H1 (cell line): ENCODE measurements around the gene CTPS1. TPM values are rescaled to one million over a fixed set of nuclear protein-coding genes. Genes with fewer than 3 reads are reported as not detected.

Source experiments
- CTCF ChIA-PET: fragments of 300-600 bp; sonication (Branson Sonifier 250); formaldehyde crosslinking; loops from one replicate; lab custom pipeline; 2021; ENCODE audit not compliant: partially characterized antibody; lab: Charles Lee
- POLR2A ChIA-PET: fragments of 300-600 bp; sonication (Branson Sonifier 250); formaldehyde crosslinking; loops from one replicate; lab custom pipeline; 2021; ENCODE audit warnings: inconsistent platforms; ENCODE audit not compliant: partially characterized antibody; lab: Charles Lee
- DNase-seq, 2 experiments: peaks; one replicate each; pipeline versions ENCODE4 v3.0.0 to v3.0.0-alpha.2; 2010 to 2022; ENCODE audit warnings: low spot score in 2 of 2, low read depth in 1 of 2, mixed read lengths in 1 of 2
- FAIRE-seq: peaks from 2 replicates; lab custom pipeline; 2011; peaks lifted over from hg19 to GRCh38; lab: Jason Lieb, UNC
- H2AFZ ChIP-seq: 2 replicates; pipeline ENCODE4 v1.8.1; 2012; ENCODE audit warnings: low read length, inconsistent platforms
- H2AK5ac ChIP-seq: 2 replicates; pipeline ENCODE4 v1.6.1; 2013; ENCODE audit warnings: low read depth, low read length
- H2BK120ac ChIP-seq: replicated peaks from 2 replicates; pipeline ENCODE3; 2013; ENCODE audit warnings: low read depth, low read length, inconsistent platforms
- H2BK12ac ChIP-seq: 2 replicates; pipeline ENCODE4 v1.6.1; 2013; ENCODE audit warnings: low read depth, low read length
- H2BK15ac ChIP-seq: 2 replicates; pipeline ENCODE4 v1.6.1; 2013; ENCODE audit warnings: low read length
- H2BK20ac ChIP-seq: 2 replicates; pipeline ENCODE4 v1.6.1; 2013; ENCODE audit warnings: low read length
- H2BK5ac ChIP-seq: 2 replicates; pipeline ENCODE4 v1.6.1; 2013; ENCODE audit warnings: low read depth, low read length
- H3K14ac ChIP-seq: 2 replicates; pipeline ENCODE4 v1.6.1; 2013; ENCODE audit warnings: inconsistent platforms; ENCODE audit not compliant: insufficient read length
- H3K18ac ChIP-seq: 2 replicates; pipeline ENCODE4 v1.6.1; 2013; ENCODE audit warnings: low read length; ENCODE audit errors: extremely low read depth
- H3K23ac ChIP-seq: 2 replicates; pipeline ENCODE4 v1.6.1; 2013; ENCODE audit warnings: inconsistent platforms; ENCODE audit not compliant: insufficient read length
- H3K23me2 ChIP-seq: 2 replicates; pipeline ENCODE4 v1.6.1; 2013; ENCODE audit warnings: low read depth, low read length
- H3K27ac ChIP-seq: 2 replicates; pipeline ENCODE4 v1.6.1; 2011; ENCODE audit warnings: low read depth, low read length, inconsistent platforms
- H3K27me3 ChIP-seq, 4 experiments: replicated peaks in 1 of 4; 1 replicate in 1 of 4; 2 replicates in 3 of 4; pipeline versions ENCODE4 v1.6.1 to v1.8.1; 2011 to 2013; ENCODE audit warnings: low read length in 3 of 4, mild to moderate bottlenecking in 3 of 4, inconsistent platforms in 2 of 4, mixed read lengths in 2 of 4, moderate library complexity in 1 of 4; ENCODE audit not compliant: control insufficient read depth in 3 of 4, insufficient read depth in 3 of 4; ENCODE audit errors: extremely low read depth in 1 of 4
- H3K36me3 ChIP-seq, 4 experiments: 2 replicates each; pipeline versions ENCODE4 v1.6.1 to v1.8.1; 2011 to 2013; ENCODE audit warnings: mild to moderate bottlenecking in 4 of 4, low read length in 3 of 4, moderate library complexity in 2 of 4, control low read depth in 1 of 4, inconsistent platforms in 1 of 4; ENCODE audit not compliant: insufficient read depth in 4 of 4, control insufficient read depth in 2 of 4
- H3K4ac ChIP-seq: replicated peaks from 2 replicates; pipeline ENCODE3; 2013; ENCODE audit warnings: low read length, low read depth, mixed read lengths, inconsistent platforms; ENCODE audit not compliant: insufficient read length
- H3K4me1 ChIP-seq, 4 experiments: replicated peaks in 1 of 4; 1 replicate in 1 of 4; 2 replicates in 3 of 4; pipeline versions ENCODE4 v1.6.1 to v1.8.1; 2011 to 2013; ENCODE audit warnings: low read length in 3 of 4, inconsistent platforms in 2 of 4, mixed read lengths in 1 of 4; ENCODE audit not compliant: insufficient read depth in 4 of 4, control insufficient read depth in 3 of 4
- H3K4me2 ChIP-seq, 2 experiments: 2 replicates each; pipeline versions ENCODE4 v1.6.1 to v1.8.1; 2011 to 2013; ENCODE audit warnings: low read depth in 2 of 2, low read length in 2 of 2, control low read depth in 1 of 2, inconsistent platforms in 1 of 2, mild to moderate bottlenecking in 1 of 2; ENCODE audit not compliant: insufficient read depth in 1 of 2
- H3K4me3 ChIP-seq, 4 experiments: fragments of 200-600, 300-600 bp in 1 of 4; sonication (generic), shearing (Covaris generic), sonication (Bioruptor Twin) in 1 of 4; 2 replicates each; pipeline versions ENCODE4 v1.5.1 to v1.8.1; 2011 to 2016; ENCODE audit warnings: low read length in 4 of 4, low read depth in 3 of 4, control low read depth in 2 of 4, inconsistent platforms in 2 of 4, mild to moderate bottlenecking in 2 of 4, mixed read lengths in 1 of 4, moderate library complexity in 1 of 4; ENCODE audit not compliant: insufficient read depth in 2 of 4; ENCODE audit errors: extremely low read depth in 1 of 4
- H3K56ac ChIP-seq: replicated peaks from 2 replicates; pipeline ENCODE3; 2013; ENCODE audit warnings: low read depth, mild to moderate bottlenecking, mixed read lengths, low read length, inconsistent platforms; ENCODE audit not compliant: insufficient read length
- H3K79me1 ChIP-seq: 2 replicates; pipeline ENCODE4 v1.6.1; 2013; ENCODE audit warnings: low read depth, low read length, control low read depth
- H3K79me2 ChIP-seq, 2 experiments: 2 replicates each; pipeline versions ENCODE4 v1.6.1 to v1.8.1; 2012 to 2013; ENCODE audit warnings: low read length in 2 of 2, mild to moderate bottlenecking in 2 of 2, inconsistent platforms in 1 of 2; ENCODE audit not compliant: insufficient read depth in 2 of 2, control insufficient read depth in 1 of 2
- H3K9ac ChIP-seq, 4 experiments: replicated peaks in 1 of 4; 1 replicate in 1 of 4; 2 replicates in 3 of 4; pipeline versions ENCODE4 v1.6.1 to v1.8.1; 2011 to 2013; ENCODE audit warnings: low read depth in 3 of 4, low read length in 3 of 4, control low read depth in 2 of 4, mild to moderate bottlenecking in 2 of 4, moderate library complexity in 2 of 4, inconsistent platforms in 1 of 4; ENCODE audit errors: extremely low read depth in 1 of 4
- H3K9me3 ChIP-seq, 2 experiments: 2 replicates each; pipeline versions ENCODE4 v1.6.1 to v1.8.1; 2012 to 2013; ENCODE audit warnings: mild to moderate bottlenecking in 2 of 2, moderate library complexity in 2 of 2, control low read depth in 1 of 2, inconsistent platforms in 1 of 2, low read depth in 1 of 2, low read length in 1 of 2, mixed read lengths in 1 of 2; ENCODE audit not compliant: insufficient read depth in 2 of 2
- H4K20me1 ChIP-seq, 2 experiments: replicated peaks in 1 of 2; 2 replicates each; pipeline versions ENCODE3 to v1.8.1; 2011 to 2013; ENCODE audit warnings: inconsistent platforms in 2 of 2, low read length in 2 of 2, mild to moderate bottlenecking in 1 of 2; ENCODE audit not compliant: insufficient read depth in 2 of 2, control insufficient read depth in 1 of 2
- H4K5ac ChIP-seq: 2 replicates; pipeline ENCODE4 v1.6.1; 2013; ENCODE audit warnings: low read length, low read depth, mixed read lengths, inconsistent platforms; ENCODE audit not compliant: insufficient read length
- H4K8ac ChIP-seq: 2 replicates; pipeline ENCODE4 v1.8.0; 2013; ENCODE audit warnings: mild to moderate bottlenecking, moderate library complexity, low read length, inconsistent platforms; ENCODE audit not compliant: insufficient read depth; ENCODE audit errors: extremely low read depth
- H4K91ac ChIP-seq: replicated peaks from 2 replicates; pipeline ENCODE3; 2013; ENCODE audit warnings: low read length, mixed read lengths, inconsistent platforms; ENCODE audit not compliant: insufficient read length
- ASH2L ChIP-seq: fragments of 200-600, 300-600 bp; sonication (generic); IDR thresholded peaks from one replicate; pipeline ENCODE4 v1.7.1; 2017; ENCODE audit warnings: low read length
- BACH1 ChIP-seq: IDR thresholded peaks from 2 replicates; pipeline ENCODE4 v1.6.1; 2012; ENCODE audit warnings: low read length, improper control_type of control experiment
- CBX8 ChIP-seq: fragments of 300-800, 300-1000 bp; sonication (generic); IDR thresholded peaks from 2 replicates; pipeline ENCODE4 v1.7.1; 2016; ENCODE audit warnings: low read depth, low read length, borderline replicate concordance
- EP300 ChIP-seq, 2 experiments: IDR thresholded peaks; 1 replicate in 1 of 2; 2 replicates in 1 of 2; pipeline ENCODE4 v1.6.1; 2011 to 2012; ENCODE audit warnings: low read depth in 2 of 2, low read length in 2 of 2, mild to moderate bottlenecking in 2 of 2, borderline replicate concordance in 1 of 2, inconsistent platforms in 1 of 2, moderate library complexity in 1 of 2
- FOSL1 ChIP-seq: IDR thresholded peaks from 2 replicates; pipeline ENCODE4 v1.6.1; 2011; ENCODE audit warnings: mild to moderate bottlenecking, low read depth, low read length, moderate library complexity; ENCODE audit not compliant: insufficient read depth
- GABPA ChIP-seq: IDR thresholded peaks from 2 replicates; pipeline ENCODE4 v1.6.1; 2011; ENCODE audit warnings: mild to moderate bottlenecking, low read length, moderate library complexity, borderline replicate concordance; ENCODE audit not compliant: insufficient read depth
- HDAC2 ChIP-seq, 2 experiments: fragments of 300-600 bp in 1 of 2; sonication (generic) in 1 of 2; IDR thresholded peaks; 2 replicates each; pipeline ENCODE4 v1.6.1; 2011 to 2012; ENCODE audit warnings: low read depth in 2 of 2, low read length in 2 of 2, mild to moderate bottlenecking in 2 of 2, moderate library complexity in 2 of 2, borderline replicate concordance in 1 of 2, inconsistent platforms in 1 of 2
- MAFK ChIP-seq: IDR thresholded peaks from 2 replicates; pipeline ENCODE4 v1.6.1; 2012; ENCODE audit warnings: low read depth, mild to moderate bottlenecking, improper control_type of control experiment, low read length
- NANOG ChIP-seq: IDR thresholded peaks from 2 replicates; pipeline ENCODE4 v1.6.1; 2011; ENCODE audit warnings: low read length, low read depth, mild to moderate bottlenecking, inconsistent platforms; ENCODE audit not compliant: insufficient read depth, poor library complexity, severe bottlenecking
- SAP30 ChIP-seq: fragments of 300-600 bp; sonication (generic); IDR thresholded peaks from 2 replicates; pipeline ENCODE4 v1.7.1; 2012; ENCODE audit warnings: low read length, moderate library complexity, mild to moderate bottlenecking, inconsistent platforms; ENCODE audit not compliant: insufficient read depth, insufficient replicate concordance
- SIX5 ChIP-seq: IDR thresholded peaks from 2 replicates; pipeline ENCODE4 v1.6.1; 2011; ENCODE audit warnings: mild to moderate bottlenecking, low read depth, low read length
- SP1 ChIP-seq: IDR thresholded peaks from 2 replicates; pipeline ENCODE4 v1.6.1; 2011; ENCODE audit warnings: low read depth, low read length
- SRF ChIP-seq: IDR thresholded peaks from 2 replicates; pipeline ENCODE4 v1.6.1; 2011; ENCODE audit warnings: mild to moderate bottlenecking, low read depth, low read length, moderate library complexity
- TBP ChIP-seq: IDR thresholded peaks from 2 replicates; pipeline ENCODE4 v1.6.1; 2011; ENCODE audit warnings: low read depth, low read length, improper control_type of control experiment
- WGBS, 2 experiments: shearing (Covaris generic) in 1 of 2; methylation state at CpG; one replicate each; pipeline versions ENCODE4 v1.1.6 to v1.1.7; 2013 to 2015; ENCODE audit warnings: low lambda C conversion rate in 2 of 2, mixed read lengths in 2 of 2, inconsistent platforms in 1 of 2, low coverage in 1 of 2, missing lambda C conversion rate in 1 of 2; ENCODE audit not compliant: insufficient replicate concordance in 2 of 2, insufficient coverage in 1 of 2, insufficient read length in 1 of 2; ENCODE audit errors: extremely low coverage in 1 of 2, missing lambda C conversion rate in 1 of 2; 5-methylcytosine and 5-hydroxymethylcytosine counted together
- polyA plus RNA-seq, 7 experiments: library from polyadenylated mRNA; depleted of rRNA in 3 of 7; stranded (reverse) in 5 of 7; unstranded in 2 of 7; fragments of >200 nt in 5 of 7; fragments of 200-250 nt in 2 of 7; gene quantifications; 1 replicate in 5 of 7; 2 replicates in 1 of 7; 4 replicates in 1 of 7; pipeline versions ENCODE4 v1.2.1 to v1.2.3, GENCODE V29; 2011 to 2013; ENCODE audit warnings: missing spikeins in 2 of 7, mixed read lengths in 2 of 7
- total RNA-seq: library from RNA; stranded (reverse); fragmentation: NEBNext Ultra II Directional; extraction: Animal tissue kit (Norgen Biotek cat#: 25700); gene quantifications from 2 replicates; pipeline ENCODE4 v1.2.1, GENCODE V29; 2021

The CTPS1 gene
- total and polyA plus RNA-seq, 2 of the 8 experiments (the other 6 are each of a cell fraction or from before 2014, with no cell fraction given), result 35.5 to 103 TPM

- H3K9ac ChIP-seq, result no peak overlapping the region
- H2AK5ac ChIP-seq, result no peak overlapping the region
- no peak overlapping the region for H3K18ac ChIP-seq
- no peaks in the 10 kb centered on the region for H3K79me1 ChIP-seq
- no peak overlapping the region for H2AFZ ChIP-seq
- H2BK20ac ChIP-seq, result no peak overlapping the region
- no peaks in the 10 kb centered on the region for H3K23me2 ChIP-seq
- H2BK5ac ChIP-seq, result no peak overlapping the region
- H2BK12ac ChIP-seq, result no peak overlapping the region
- H3K14ac ChIP-seq, result no peak overlapping the region
- H4K20me1 ChIP-seq, result no peaks in the 10 kb centered on the region
- H3K4me3 ChIP-seq, result no peak overlapping the region
- 96% methylated on average over 2 of the region's 2 CpGs; no CpG with 5 or more reads in 1 of the 2 experiments for whole genome bisulfite sequencing, 2 experiments
- H4K8ac ChIP-seq, result no peak overlapping the region
- no peak overlapping the region for H4K91ac ChIP-seq
- no peak overlapping the region for H2BK120ac ChIP-seq
- DNase-seq (no peak), FAIRE-seq (no peak)
- no peak overlapping the region for H3K27ac ChIP-seq
- no peak overlapping the region for H3K23ac ChIP-seq
- H3K27me3 ChIP-seq, result no peaks in the 10 kb centered on the region
- H3K56ac ChIP-seq, result no peak overlapping the region
- no peak overlapping the region for H3K4me2 ChIP-seq
- no peak overlapping the region for H2BK15ac ChIP-seq
- no peaks in the 10 kb centered on the region for H3K9me3 ChIP-seq
- H3K4ac ChIP-seq, result no peak overlapping the region
- H3K36me3 ChIP-seq, result no peaks in the 10 kb centered on the region
- H3K79me2 ChIP-seq, result no peaks in the 10 kb centered on the region
- H4K5ac ChIP-seq, result no peak overlapping the region
- ChIA-PET CTCF (interaction anchor here (1.2 to 25.1 kb wide), 5 partner anchors 9 to 88 kb away, joined by 3 to 917 read pairs (median 40); partner anchors contain the start of gene CITED4), POLR2A (interaction anchor here (1.8 kb wide), 1 partner anchor 83 kb away, joined by 5 read pairs; the partner anchor contains the start of gene CITED4)
- peaks cover 0 to 2% (median 0%) of the 10 kb centered on the region in 4 experiments; a peak in 2 of 7 replicates for H3K4me1 ChIP-seq
- no peak for TF ChIP-seq MAFK
- TF ChIP-seq NANOG, result no peak
- TF ChIP-seq SAP30, result no peak
- no peak for TF ChIP-seq EP300 (IDR thresholded peaks at IDR 0.05; ENCODE audit: borderline replicate concordance in 1 of 2, low read depth in 2 of 2, low read length in 2 of 2)
- no peak for TF ChIP-seq SP1
- TF ChIP-seq SRF, result no peak
- no peak for TF ChIP-seq GABPA
- TF ChIP-seq FOSL1, result no peak
- TF ChIP-seq SIX5, result no peak
- no peak for TF ChIP-seq CBX8
- TF ChIP-seq HDAC2 (IDR thresholded peaks at IDR 0.05; ENCODE audit: borderline replicate concordance in 1 of 2, low read depth in 2 of 2, low read length in 2 of 2), result no peak
- no peak for TF ChIP-seq ASH2L
- TF ChIP-seq TBP, result no peak
- TF ChIP-seq BACH1, result no peak
Observed at GRCh38 chr1:40945491-40945973, 34.0 kb upstream of the CTPS1 start.
